C4-2B (cell line): ENCODE measurements around the gene HERC5.

Experiments
- H3K27ac ChIP-seq: fragments of 450-650 bp; 2 replicates; pipeline ENCODE4 v1.5.1; 2017
- ZFX ChIP-seq: fragments of 450-650 bp; IDR thresholded peaks from 2 replicates; pipeline ENCODE4 v1.6.1; 2017
- TF ChIP-seq, protein P1 (sequence below): fragments of 450-650 bp; conservative IDR thresholded peaks from 2 replicates; pipeline ENCODE4 v1.5.1; 2017; ENCODE audit warnings: mild to moderate bottlenecking

The HERC5 gene

GRCh38 chr4:88467392-88467791, 10.5 kb downstream of the HERC5 start:
- H3K27ac ChIP-seq: no peak overlapping the region
- TF ChIP-seq, protein P1, sequence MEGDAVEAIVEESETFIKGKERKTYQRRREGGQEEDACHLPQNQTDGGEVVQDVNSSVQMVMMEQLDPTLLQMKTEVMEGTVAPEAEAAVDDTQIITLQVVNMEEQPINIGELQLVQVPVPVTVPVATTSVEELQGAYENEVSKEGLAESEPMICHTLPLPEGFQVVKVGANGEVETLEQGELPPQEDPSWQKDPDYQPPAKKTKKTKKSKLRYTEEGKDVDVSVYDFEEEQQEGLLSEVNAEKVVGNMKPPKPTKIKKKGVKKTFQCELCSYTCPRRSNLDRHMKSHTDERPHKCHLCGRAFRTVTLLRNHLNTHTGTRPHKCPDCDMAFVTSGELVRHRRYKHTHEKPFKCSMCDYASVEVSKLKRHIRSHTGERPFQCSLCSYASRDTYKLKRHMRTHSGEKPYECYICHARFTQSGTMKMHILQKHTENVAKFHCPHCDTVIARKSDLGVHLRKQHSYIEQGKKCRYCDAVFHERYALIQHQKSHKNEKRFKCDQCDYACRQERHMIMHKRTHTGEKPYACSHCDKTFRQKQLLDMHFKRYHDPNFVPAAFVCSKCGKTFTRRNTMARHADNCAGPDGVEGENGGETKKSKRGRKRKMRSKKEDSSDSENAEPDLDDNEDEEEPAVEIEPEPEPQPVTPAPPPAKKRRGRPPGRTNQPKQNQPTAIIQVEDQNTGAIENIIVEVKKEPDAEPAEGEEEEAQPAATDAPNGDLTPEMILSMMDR: no peak
- no peak for TF ChIP-seq ZFX

- no peak overlapping the region for H3K27ac ChIP-seq
- TF ChIP-seq, protein P1: no peak
- TF ChIP-seq ZFX: no peak
Measured at GRCh38 chr4:88477229-88477860, 20.4 kb downstream of the HERC5 start.

- H3K27ac ChIP-seq: no peak overlapping the region
- TF ChIP-seq, protein P1: no peak
- no peak for TF ChIP-seq ZFX
Measured at GRCh38 chr4:88478247-88478646, 21.3 kb downstream of the HERC5 start.

DNA sequence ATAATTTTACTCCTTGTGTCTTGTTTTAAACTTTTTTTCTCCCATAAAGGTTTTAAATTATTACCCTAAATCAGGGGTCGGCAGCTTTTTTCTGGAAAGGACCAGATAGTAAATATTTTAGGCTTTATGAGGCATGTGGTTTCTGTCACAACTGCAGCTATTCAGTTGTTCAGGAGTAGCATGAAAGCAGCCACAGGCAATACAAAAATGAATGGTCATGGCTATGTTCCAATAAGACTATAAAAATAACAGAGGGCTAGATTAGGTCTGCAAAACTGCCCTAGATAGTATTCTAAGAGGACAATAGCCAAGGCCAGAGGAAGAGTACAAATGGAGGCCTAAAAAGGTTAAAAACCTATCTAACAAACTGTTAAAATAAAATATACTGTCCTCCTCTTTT, 24.6 kb downstream of the HERC5 start:
- TF ChIP-seq, protein P1: no peak
- H3K27ac ChIP-seq: no peak overlapping the region

DNA sequence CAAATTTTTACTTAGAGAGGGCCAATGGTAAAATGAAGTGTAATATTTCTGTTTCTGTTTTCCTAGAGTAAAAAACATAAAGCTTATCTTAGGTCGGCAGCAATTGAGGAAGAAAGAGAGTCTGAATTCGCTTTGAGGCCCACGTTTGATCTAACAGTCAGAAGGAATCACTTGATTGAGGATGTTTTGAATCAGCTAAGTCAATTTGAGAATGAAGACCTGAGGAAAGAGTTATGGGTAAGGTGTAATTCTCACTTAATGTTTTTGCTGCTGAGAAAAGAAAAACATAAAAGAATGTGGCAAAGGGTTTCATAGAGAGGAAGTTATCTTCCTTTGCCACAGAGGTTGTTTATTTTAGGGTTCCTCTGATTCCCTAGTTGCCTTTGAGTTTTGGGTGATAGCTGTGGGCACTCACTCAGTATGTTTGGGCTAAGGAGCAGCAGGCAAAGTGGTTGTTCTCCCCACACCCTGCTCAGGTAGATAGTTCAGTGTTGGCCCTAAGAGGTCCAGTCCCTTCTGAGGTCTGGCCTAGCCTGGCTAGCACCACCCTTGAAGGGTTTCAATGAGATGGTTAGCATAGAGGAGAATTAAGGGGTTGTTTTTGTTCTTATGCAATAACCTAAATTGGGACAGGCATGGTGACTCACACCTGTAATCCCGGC, 32.3 kb downstream of the HERC5 start:
- TF ChIP-seq, protein P1: no peak
- no peak for TF ChIP-seq ZFX
- H3K27ac ChIP-seq: no peak overlapping the region

GRCh38 chr4:88497859-88498409, 41.0 kb downstream of the HERC5 start:
- H3K27ac ChIP-seq: no peak overlapping the region
- TF ChIP-seq, protein P1: no peak
- TF ChIP-seq ZFX: no peak

DNA sequence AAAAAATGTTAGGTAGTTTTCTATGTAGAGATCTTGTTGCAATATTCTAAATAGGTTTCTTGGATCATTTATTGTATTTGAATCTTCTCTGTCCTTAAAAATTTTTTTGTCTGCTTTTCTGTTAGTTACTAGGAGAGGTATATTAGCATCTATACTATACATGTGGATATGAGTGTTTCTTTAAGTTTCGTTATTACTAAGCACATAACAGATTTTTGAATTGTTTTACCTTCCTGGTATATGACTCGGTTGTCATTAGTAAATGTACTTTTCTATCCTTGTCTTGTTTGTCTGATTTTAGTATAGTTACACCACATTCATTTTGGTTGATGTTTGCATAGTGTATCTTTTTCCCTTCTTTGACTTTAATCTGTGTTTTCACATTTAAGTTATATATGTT, 46.4 kb downstream of the HERC5 start:
- no peak overlapping the region for H3K27ac ChIP-seq
- no peak for TF ChIP-seq ZFX
- TF ChIP-seq, protein P1: no peak
